HCT116 (cell line): ENCODE results near the gene SPRED2. TPM values are rescaled to one million over a fixed set of nuclear protein-coding genes. Genes with fewer than 3 reads are reported as not detected.

Experiments used
- ATAC-seq: fragments of 200-7000 bp; cut with Tn5 transposase; 2 replicates; pipeline ENCODE4 v1.9.1; 2020; ENCODE audit warnings: mild to moderate bottlenecking, moderate library complexity
- BruUV-seq: library from RNA; stranded (reverse); fragments of 400-500 nt; replicated peaks from 2 replicates; lab custom pipeline; 2021; lab: Mats Ljungman, UMichigan
- CTCF ChIA-PET: fragments of 300-600 bp; sonication (Branson Sonifier 250); formaldehyde crosslinking; loops from one replicate; lab custom pipeline; 2021; ENCODE audit warnings: antibody characterized with exemption; lab: Charles Lee
- POLR2A ChIA-PET: fragments of 300-600, 350-600 bp; sonication (Branson Sonifier 250); formaldehyde crosslinking; loops from one replicate; lab custom pipeline; 2021; ENCODE audit warnings: antibody characterized with exemption; lab: Charles Lee
- RAD21 ChIA-PET, 2 experiments: fragments of 300-600 bp; sonication (Branson Sonifier 250); formaldehyde crosslinking; loops; one replicate each; lab custom pipeline; 2023; ENCODE audit warnings: low total read pairs in 2 of 2; ENCODE audit not compliant: uncharacterized antibody in 2 of 2, unreplicated experiment in 2 of 2, low non-redundant PET in 1 of 2; lab: Charles Lee
- DNase-seq: peaks from one replicate; pipeline ENCODE4 v3.0.0-alpha.2; 2010; ENCODE audit warnings: low read depth, low spot score
- H2AFZ ChIP-seq: fragments of 200-600 bp; shearing (Covaris generic), sonication (generic); 2 replicates; pipeline ENCODE4 v1.6.1; 2017; ENCODE audit warnings: low read depth, mixed run types, mixed read lengths, antibody characterized with exemption, low read length; ENCODE audit not compliant: poor library complexity, severe bottlenecking
- H3K27ac ChIP-seq: 2 replicates; pipeline ENCODE4 v1.5.1; 2012; ENCODE audit warnings: low read depth, low read length
- H3K27me3 ChIP-seq: fragments of 200-600 bp; sonication (generic); 2 replicates; pipeline ENCODE4 v1.6.1; 2016; ENCODE audit warnings: mixed run types, low read length, mixed read lengths; ENCODE audit not compliant: insufficient read depth
- H3K36me3 ChIP-seq, 2 experiments: fragments of 200-500 bp in 1 of 2; fragments of 200-600 bp in 1 of 2; sonication (Bioruptor generic) in 1 of 2; sonication (generic) in 1 of 2; 2 replicates each; pipeline versions ENCODE4 v1.5.1 to v1.6.1; 2014 to 2016; ENCODE audit warnings: low read length in 2 of 2, inconsistent platforms in 1 of 2, mixed read lengths in 1 of 2, mixed run types in 1 of 2; ENCODE audit not compliant: insufficient read depth in 2 of 2, control insufficient read depth in 1 of 2
- H3K4me1 ChIP-seq, 2 experiments: fragments of 200-600 bp in 1 of 2; sonication (generic) in 1 of 2; 2 replicates each; pipeline versions ENCODE4 v1.5.1 to v1.6.1; 2012 to 2017; ENCODE audit warnings: low read length in 2 of 2, inconsistent platforms in 1 of 2, mild to moderate bottlenecking in 1 of 2, mixed read lengths in 1 of 2, mixed run types in 1 of 2, moderate library complexity in 1 of 2; ENCODE audit not compliant: insufficient read depth in 2 of 2, control insufficient read depth in 1 of 2
- H3K4me2 ChIP-seq: fragments of 200-600 bp; sonication (generic); 2 replicates; pipeline ENCODE4 v1.6.1; 2017; ENCODE audit warnings: mixed run types, low read length, mixed read lengths
- H3K4me3 ChIP-seq, 2 experiments: fragments of 200-600 bp in 1 of 2; sonication (generic) in 1 of 2; replicated peaks in 1 of 2; 2 replicates each; pipeline ENCODE4 v1.5.1; 2011 to 2016; ENCODE audit warnings: low read length in 2 of 2, control low read depth in 1 of 2, low read depth in 1 of 2, mild to moderate bottlenecking in 1 of 2, mixed read lengths in 1 of 2, mixed run types in 1 of 2
- H3K79me2 ChIP-seq: fragments of 200-600 bp; sonication (generic); 2 replicates; pipeline ENCODE4 v1.6.1; 2017; ENCODE audit warnings: mild to moderate bottlenecking, mixed run types, low read length, moderate library complexity, mixed read lengths; ENCODE audit not compliant: insufficient read depth
- H3K9ac ChIP-seq: fragments of 200-600 bp; sonication (generic); 2 replicates; pipeline ENCODE4 v1.6.1; 2016; ENCODE audit warnings: low read length, mixed read lengths
- H3K9me2 ChIP-seq: fragments of 200-600 bp; sonication (generic), shearing (Covaris generic); 2 replicates; pipeline ENCODE4 v1.6.1; 2017; ENCODE audit warnings: mixed run types, mild to moderate bottlenecking, moderate library complexity; ENCODE audit not compliant: insufficient read depth
- H3K9me3 ChIP-seq, 2 experiments: fragments of 200-500 bp in 1 of 2; fragments of 200-600 bp in 1 of 2; sonication (Bioruptor generic) in 1 of 2; sonication (generic) in 1 of 2; 2 replicates each; pipeline ENCODE4 v1.6.1; 2014 to 2017; ENCODE audit warnings: low read length in 2 of 2, mixed read lengths in 2 of 2, inconsistent platforms in 1 of 2, low read depth in 1 of 2, mild to moderate bottlenecking in 1 of 2, mixed run types in 1 of 2, moderate library complexity in 1 of 2; ENCODE audit not compliant: control insufficient read depth in 1 of 2, insufficient read depth in 1 of 2
- H4K20me1 ChIP-seq: fragments of 200-600 bp; sonication (generic), shearing (Covaris generic); 2 replicates; pipeline ENCODE4 v1.6.1; 2017; ENCODE audit warnings: mixed run types, mild to moderate bottlenecking, moderate library complexity; ENCODE audit not compliant: insufficient read depth
- ATF3 ChIP-seq: IDR thresholded peaks from 2 replicates; pipeline ENCODE4 v1.6.1; 2012
- CBX3 ChIP-seq: IDR thresholded peaks from 2 replicates; pipeline ENCODE4 v1.6.1; 2012; ENCODE audit warnings: low read depth
- CEBPB ChIP-seq: IDR thresholded peaks from 2 replicates; pipeline ENCODE4 v1.6.1; 2012; ENCODE audit warnings: low read depth
- EZH2 ChIP-seq: fragments of 200-600 bp; sonication (generic); IDR thresholded peaks from 2 replicates; pipeline ENCODE4 v1.6.1; 2017; ENCODE audit warnings: antibody characterized with exemption, mixed run types
- EZH2phosphoT487 ChIP-seq: fragments of 200-600 bp; IDR thresholded peaks from 2 replicates; pipeline ENCODE4 v1.6.1; 2018; ENCODE audit warnings: antibody characterized with exemption, borderline replicate concordance
- FOSL1 ChIP-seq: IDR thresholded peaks from 2 replicates; pipeline ENCODE4 v1.6.1; 2012; ENCODE audit warnings: low read depth
- JUND ChIP-seq: IDR thresholded peaks from 2 replicates; pipeline ENCODE4 v1.6.1; 2012
- POLR2A ChIP-seq: IDR thresholded peaks from 2 replicates; pipeline ENCODE4 v1.7.0; 2011; ENCODE audit warnings: borderline replicate concordance; ENCODE audit not compliant: insufficient read depth, insufficient read length; ENCODE audit errors: extremely low read depth
- POLR2AphosphoS5 ChIP-seq: IDR thresholded peaks from 2 replicates; pipeline ENCODE4 v1.6.1; 2011; ENCODE audit warnings: mild to moderate bottlenecking, low read depth, low read length, moderate library complexity
- RAD21 ChIP-seq: IDR thresholded peaks from 2 replicates; pipeline ENCODE4 v1.6.1; 2012; ENCODE audit warnings: low read depth, mild to moderate bottlenecking
- SIN3A ChIP-seq: IDR thresholded peaks from 2 replicates; pipeline ENCODE4 v1.6.1; 2012; ENCODE audit warnings: low read depth
- SP1 ChIP-seq: IDR thresholded peaks from 2 replicates; pipeline ENCODE4 v1.6.1; 2012; ENCODE audit warnings: low read depth
- SRF ChIP-seq: IDR thresholded peaks from 2 replicates; pipeline ENCODE4 v1.6.1; 2012; ENCODE audit warnings: low read depth
- TCF7L2 ChIP-seq: IDR thresholded peaks from 2 replicates; pipeline ENCODE4 v1.7.0; 2011; ENCODE audit warnings: borderline replicate concordance, inconsistent platforms; ENCODE audit not compliant: insufficient read depth, insufficient read length; ENCODE audit errors: extremely low read depth
- YY1 ChIP-seq: IDR thresholded peaks from 2 replicates; pipeline ENCODE4 v1.6.1; 2011; ENCODE audit warnings: low read length, low read depth, moderate library complexity, mild to moderate bottlenecking; ENCODE audit not compliant: insufficient replicate concordance; ENCODE audit errors: extremely low read depth
- intact Hi-C: fragments of 100-400 bp; cut with micrococcal nuclease; formaldehyde crosslinking; loops from 2 replicates; pipeline ENCODE4 v1.10.0; 2022
- total RNA-seq: library from RNA; stranded (reverse); gene quantifications from one replicate; pipeline ENCODE4 v1.2.1, GENCODE V29; 2021; ENCODE audit not compliant: unreplicated experiment
- TF ChIP-seq, protein P1 (sequence below): IDR thresholded peaks from 2 replicates; pipeline ENCODE4 v1.6.1; 2012

SPRED2 gene
- total RNA-seq, 1 experiment from 2014 or later = 62.6 TPM

- intact Hi-C loops = no loop called here
- BruUV-seq = no TSS peak
Observed at GRCh38 chr2:65465124-65465523, 32.7 kb upstream of the SPRED2 start.

GRCh38 chr2:65464604-65465003 is 32.2 kb upstream of the SPRED2 start:
- H3K36me3 ChIP-seq = no peaks in the 10 kb centered on the region
- H3K27me3 ChIP-seq = no peaks in the 10 kb centered on the region
- intact Hi-C loops = no loop called here
- no peak for TF ChIP-seq SIN3A
- TF ChIP-seq ATF3 = no peak
- no peak for TF ChIP-seq CBX3
- TF ChIP-seq EZH2 = no peak
- ChIA-PET CTCF (no interaction called here), POLR2A (no interaction called here), RAD21 (no interaction called here)
- no peaks in the 10 kb centered on the region for H3K9me3 ChIP-seq
- ATAC-seq = no peak
- no peak overlapping the region for H3K4me3 ChIP-seq
- no peak for DNase-seq
- no peak overlapping the region for H3K4me2 ChIP-seq
- no peak overlapping the region for H3K27ac ChIP-seq
- H3K4me1 ChIP-seq = no peaks in the 10 kb centered on the region
- no peak overlapping the region for H3K9ac ChIP-seq
- no peaks in the 10 kb centered on the region for H3K79me2 ChIP-seq
- H3K9me2 ChIP-seq = no peaks in the 10 kb centered on the region
- no TSS peak for BruUV-seq
- no peak overlapping the region for H2AFZ ChIP-seq
- no peaks in the 10 kb centered on the region for H4K20me1 ChIP-seq

More at GRCh38 chr2:65465124-65465523, 32.7 kb upstream of the SPRED2 start:
- no peaks in the 10 kb centered on the region for H3K9me2 ChIP-seq
- TF ChIP-seq FOSL1 = no peak
- TF ChIP-seq, protein P1, sequence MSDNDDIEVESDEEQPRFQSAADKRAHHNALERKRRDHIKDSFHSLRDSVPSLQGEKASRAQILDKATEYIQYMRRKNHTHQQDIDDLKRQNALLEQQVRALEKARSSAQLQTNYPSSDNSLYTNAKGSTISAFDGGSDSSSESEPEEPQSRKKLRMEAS = no peak
- TF ChIP-seq SRF = no peak
- TF ChIP-seq POLR2AphosphoS5 = no peak
- no peak for TF ChIP-seq POLR2A
- no peak for TF ChIP-seq EZH2phosphoT487
- TF ChIP-seq TCF7L2 = no peak
- no peak for TF ChIP-seq ATF3
- TF ChIP-seq JUND = no peak
- TF ChIP-seq SIN3A = no peak
- no peak for TF ChIP-seq RAD21
- TF ChIP-seq YY1 = no peak
- no peak for TF ChIP-seq CEBPB
- no peak for TF ChIP-seq EZH2
- TF ChIP-seq SP1 = no peak
- H3K9ac ChIP-seq = no peak overlapping the region
- no peaks in the 10 kb centered on the region for H4K20me1 ChIP-seq
- H3K4me2 ChIP-seq = no peak overlapping the region
- no peaks in the 10 kb centered on the region for H3K79me2 ChIP-seq
- CTCF ChIA-PET = no interaction called here
- H3K9me3 ChIP-seq = no peaks in the 10 kb centered on the region
- POLR2A ChIA-PET = no interaction called here
- H3K27me3 ChIP-seq = no peaks in the 10 kb centered on the region
- no peak for DNase-seq
- H2AFZ ChIP-seq = no peak overlapping the region
- RAD21 ChIA-PET = no interaction called here
- no peak overlapping the region for H3K27ac ChIP-seq
- ATAC-seq = no peak
- no peak overlapping the region for H3K4me3 ChIP-seq
- no peaks in the 10 kb centered on the region for H3K36me3 ChIP-seq
- H3K4me1 ChIP-seq = no peaks in the 10 kb centered on the region
